ENCODE measurements around the gene NUP62. TPM values are rescaled to one million over a fixed set of nuclear protein-coding genes. Genes with fewer than 3 reads are reported as not detected.

NUP62 gene
- total and polyA plus RNA-seq, 2 of the 4 experiments (the other 2 are of a cell fraction) = 21.3 to 29.7 TPM

DNA sequence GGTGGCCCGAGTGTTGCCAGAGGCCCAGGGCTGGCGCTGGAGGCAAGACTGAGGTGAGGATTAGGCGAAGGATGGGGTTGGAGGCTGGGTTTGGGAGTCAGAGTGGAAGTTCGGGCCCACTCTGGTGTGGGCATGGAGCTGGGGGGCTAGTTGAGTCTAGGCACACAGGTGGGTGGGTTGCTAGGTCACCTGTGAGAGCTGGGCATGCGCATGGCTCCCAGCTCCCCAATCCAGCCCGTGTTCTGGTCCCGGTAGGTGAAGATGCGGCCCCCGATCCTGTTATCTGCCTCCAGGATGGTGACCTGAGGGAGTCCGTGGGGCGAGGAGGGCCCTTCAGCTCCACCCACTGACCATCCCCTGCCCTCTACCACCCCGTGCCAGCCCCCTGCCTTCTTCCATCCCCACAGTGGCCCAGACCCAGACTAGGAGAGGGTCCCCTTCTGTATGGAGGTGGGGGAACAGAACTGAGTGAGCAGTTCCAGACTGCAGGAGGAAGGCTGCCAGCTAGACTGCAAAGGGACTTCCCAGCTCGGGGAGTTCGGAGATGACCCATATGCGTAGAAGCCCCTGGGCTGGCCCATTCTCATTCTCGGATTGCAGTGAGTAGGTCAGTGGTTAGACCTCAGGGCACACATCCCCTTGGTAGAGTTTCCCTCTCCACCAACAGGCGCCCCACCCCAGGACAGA, 34.3 kb downstream of the NUP62 start:
- H3K9me1 ChIP-seq (ENCODE audit: insufficient read depth, low read length) = no peaks in the 10 kb centered on the region
- H3K9me3 ChIP-seq (ENCODE audit: control insufficient read depth, insufficient read depth, low read length) = no peaks in the 10 kb centered on the region
- H2AK9ac ChIP-seq (replicated peaks; ENCODE audit: low read depth, low read length, poor library complexity) = peak overlapping the region; percentile 24
- H3K56ac ChIP-seq (ENCODE audit: extremely low read depth, insufficient read depth, low read length) = no peak overlapping the region
- 100% methylated on average over 1 of the region's 17 CpGs; no CpG with 5 or more reads in 1 of the 2 experiments for WGBS, 2 experiments (ENCODE audit: extremely low coverage in 2 of 2, insufficient read length in 1 of 2)
- CTCF ChIA-PET = no interaction called here
- H3K4me2 ChIP-seq (ENCODE audit: low read depth, low read length) = no peak overlapping the region
- H3K4me3 ChIP-seq (ENCODE audit: insufficient read depth, low read depth, low read length) = no peak overlapping the region
- no peaks in the 10 kb centered on the region for H3K79me1 ChIP-seq (ENCODE audit: low read depth in 1 of 2, low read length in 2 of 2)
- POLR2A ChIA-PET (ENCODE audit: unreplicated experiment) = no interaction called here
- H3K27me3 ChIP-seq (ENCODE audit: control insufficient read depth, insufficient read depth, low read length) = peaks cover 8% of the 10 kb centered on the region; the same call in 1 of the 2 replicates
- H3K18ac ChIP-seq (ENCODE audit: low read depth, low read length) = no peak overlapping the region
- in situ Hi-C loops (cut with MboI; ENCODE audit: low sequenced_read_pairs) (no loop called here), dilution Hi-C loops (cut with HindIII; ENCODE audit: low sequenced_read_pairs, unreplicated experiment) (no loop called here), intact Hi-C loops (cut with micrococcal nuclease) (no loop called here)
- no peak overlapping the region for H3K27ac ChIP-seq (ENCODE audit: insufficient read depth, low read length)
- no peak overlapping the region for H2BK15ac ChIP-seq (ENCODE audit: low read depth, low read length)
- no peak overlapping the region for H4K8ac ChIP-seq (ENCODE audit: low read depth in 2 of 2, low read length in 2 of 2)
- H3K9ac ChIP-seq (ENCODE audit: low read depth, low read length) = no peak overlapping the region
- H3K14ac ChIP-seq (replicated peaks; ENCODE audit: low read depth, low read length) = no peak overlapping the region
- H4K5ac ChIP-seq (ENCODE audit: low read depth, low read length) = no peak overlapping the region
- H2BK120ac ChIP-seq (ENCODE audit: low read depth, low read length) = no peak overlapping the region
- H2BK20ac ChIP-seq (ENCODE audit: low read depth, low read length) = no peak overlapping the region
- no peak overlapping the region for H2AK5ac ChIP-seq (ENCODE audit: low read depth, low read length)
- no peak for ATAC-seq (ENCODE audit: low read depth)
- no peaks in the 10 kb centered on the region for H4K20me1 ChIP-seq (ENCODE audit: insufficient read depth, low read length)
- no peak overlapping the region for H3K23ac ChIP-seq (ENCODE audit: low read depth, low read length)
- H4K91ac ChIP-seq (ENCODE audit: insufficient read depth, low read depth, low read length) = no peak overlapping the region
- no peak overlapping the region for H2BK5ac ChIP-seq (ENCODE audit: low read depth, low read length, poor library complexity, severe bottlenecking)
- H3K4me1 ChIP-seq (ENCODE audit: control insufficient read depth, insufficient read depth, low read length) = peaks cover 10% of the 10 kb centered on the region
- TF ChIP-seq FOS (IDR thresholded peaks at IDR 0.05; ENCODE audit: low read depth, low read length) = no peak
- no peak for TF ChIP-seq NFE2L2 (IDR thresholded peaks at IDR 0.05; ENCODE audit: low read depth, low read length)
- TF ChIP-seq BHLHE40 (IDR thresholded peaks at IDR 0.05; ENCODE audit: low read depth, low read length) = no peak
- TF ChIP-seq MAFK (IDR thresholded peaks at IDR 0.05; ENCODE audit: low read depth, low read length) = no peak
- TF ChIP-seq, protein P1, sequence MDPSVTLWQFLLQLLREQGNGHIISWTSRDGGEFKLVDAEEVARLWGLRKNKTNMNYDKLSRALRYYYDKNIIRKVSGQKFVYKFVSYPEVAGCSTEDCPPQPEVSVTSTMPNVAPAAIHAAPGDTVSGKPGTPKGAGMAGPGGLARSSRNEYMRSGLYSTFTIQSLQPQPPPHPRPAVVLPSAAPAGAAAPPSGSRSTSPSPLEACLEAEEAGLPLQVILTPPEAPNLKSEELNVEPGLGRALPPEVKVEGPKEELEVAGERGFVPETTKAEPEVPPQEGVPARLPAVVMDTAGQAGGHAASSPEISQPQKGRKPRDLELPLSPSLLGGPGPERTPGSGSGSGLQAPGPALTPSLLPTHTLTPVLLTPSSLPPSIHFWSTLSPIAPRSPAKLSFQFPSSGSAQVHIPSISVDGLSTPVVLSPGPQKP (IDR thresholded peaks at IDR 0.05; ENCODE audit: borderline replicate concordance, low read depth, low read length) = no peak
- TF ChIP-seq RAD21 (IDR thresholded peaks at IDR 0.05; ENCODE audit: low read length) = no peak
- TF ChIP-seq, protein P2, sequence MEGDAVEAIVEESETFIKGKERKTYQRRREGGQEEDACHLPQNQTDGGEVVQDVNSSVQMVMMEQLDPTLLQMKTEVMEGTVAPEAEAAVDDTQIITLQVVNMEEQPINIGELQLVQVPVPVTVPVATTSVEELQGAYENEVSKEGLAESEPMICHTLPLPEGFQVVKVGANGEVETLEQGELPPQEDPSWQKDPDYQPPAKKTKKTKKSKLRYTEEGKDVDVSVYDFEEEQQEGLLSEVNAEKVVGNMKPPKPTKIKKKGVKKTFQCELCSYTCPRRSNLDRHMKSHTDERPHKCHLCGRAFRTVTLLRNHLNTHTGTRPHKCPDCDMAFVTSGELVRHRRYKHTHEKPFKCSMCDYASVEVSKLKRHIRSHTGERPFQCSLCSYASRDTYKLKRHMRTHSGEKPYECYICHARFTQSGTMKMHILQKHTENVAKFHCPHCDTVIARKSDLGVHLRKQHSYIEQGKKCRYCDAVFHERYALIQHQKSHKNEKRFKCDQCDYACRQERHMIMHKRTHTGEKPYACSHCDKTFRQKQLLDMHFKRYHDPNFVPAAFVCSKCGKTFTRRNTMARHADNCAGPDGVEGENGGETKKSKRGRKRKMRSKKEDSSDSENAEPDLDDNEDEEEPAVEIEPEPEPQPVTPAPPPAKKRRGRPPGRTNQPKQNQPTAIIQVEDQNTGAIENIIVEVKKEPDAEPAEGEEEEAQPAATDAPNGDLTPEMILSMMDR (conservative IDR thresholded peaks at IDR 0.05; ENCODE audit: low read depth, low read length) = no peak
- no peak for TF ChIP-seq SMC3 (IDR thresholded peaks at IDR 0.05; ENCODE audit: low read depth, low read length)
- TF ChIP-seq POLR2A (IDR thresholded peaks at IDR 0.05; ENCODE audit: low read depth, low read length) = no peak
- TF ChIP-seq, protein P3, sequence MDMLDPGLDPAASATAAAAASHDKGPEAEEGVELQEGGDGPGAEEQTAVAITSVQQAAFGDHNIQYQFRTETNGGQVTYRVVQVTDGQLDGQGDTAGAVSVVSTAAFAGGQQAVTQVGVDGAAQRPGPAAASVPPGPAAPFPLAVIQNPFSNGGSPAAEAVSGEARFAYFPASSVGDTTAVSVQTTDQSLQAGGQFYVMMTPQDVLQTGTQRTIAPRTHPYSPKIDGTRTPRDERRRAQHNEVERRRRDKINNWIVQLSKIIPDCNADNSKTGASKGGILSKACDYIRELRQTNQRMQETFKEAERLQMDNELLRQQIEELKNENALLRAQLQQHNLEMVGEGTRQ (IDR thresholded peaks at IDR 0.05; ENCODE audit: low read depth, low read length) = no peak
- no peak for TF ChIP-seq MXI1 (IDR thresholded peaks at IDR 0.05; ENCODE audit: borderline replicate concordance, low read depth, low read length)
- no peak for TF ChIP-seq CHD1 (IDR thresholded peaks at IDR 0.05; ENCODE audit: low read depth, low read length)
- TF ChIP-seq MAZ (IDR thresholded peaks at IDR 0.05; ENCODE audit: borderline replicate concordance, low read depth, low read length) = no peak
- TF ChIP-seq CEBPB (IDR thresholded peaks at IDR 0.05; ENCODE audit: low read depth, low read length) = no peak
- no peak for TF ChIP-seq RFX5 (IDR thresholded peaks at IDR 0.05; ENCODE audit: low read depth, low read length)
- no peak for TF ChIP-seq RCOR1 (IDR thresholded peaks at IDR 0.05; ENCODE audit: insufficient replicate concordance, low read length)
- BruUV-seq (replicated peaks) = no TSS peak
- DNase-seq = no peak
- no peak overlapping the region for H3K4ac ChIP-seq (ENCODE audit: low read depth, low read length)
- H3K36me3 ChIP-seq (ENCODE audit: control insufficient read depth, insufficient read depth, low read length) = no peaks in the 10 kb centered on the region
- peak overlapping the region; percentile 41 for H2AFZ ChIP-seq (replicated peaks; ENCODE audit: low read length, poor library complexity)
